ENCODE results near the gene MTMR1.

The MTMR1 gene

DNA sequence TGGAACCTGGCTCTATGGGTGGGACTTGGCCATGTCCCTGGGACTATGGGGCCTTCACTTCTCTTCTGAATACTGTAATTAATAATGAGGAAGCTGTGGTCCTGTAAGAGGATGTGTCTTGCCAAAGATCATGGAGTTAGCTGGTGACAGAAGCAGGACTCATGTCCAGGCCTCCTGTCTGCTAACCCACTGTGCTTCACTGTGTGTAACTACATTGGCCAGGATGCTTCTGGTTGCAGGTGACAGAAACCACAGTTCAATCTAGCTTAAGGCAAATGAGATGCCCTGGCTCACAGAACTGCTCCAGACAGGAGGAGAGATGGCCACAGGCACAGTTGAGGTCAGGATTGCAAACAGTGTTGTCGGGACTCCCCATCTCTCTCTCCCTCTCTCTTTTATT is 3.1 kb downstream of the MTMR1 start:
- DNase-seq (ENCODE audit: low read depth) = no peak
- no peak overlapping the region for H3K4me3 ChIP-seq (ENCODE audit: low read length)
- no peak for TF ChIP-seq CTCF (conservative IDR thresholded peaks at IDR 0.05; ENCODE audit: low read length)

DNA sequence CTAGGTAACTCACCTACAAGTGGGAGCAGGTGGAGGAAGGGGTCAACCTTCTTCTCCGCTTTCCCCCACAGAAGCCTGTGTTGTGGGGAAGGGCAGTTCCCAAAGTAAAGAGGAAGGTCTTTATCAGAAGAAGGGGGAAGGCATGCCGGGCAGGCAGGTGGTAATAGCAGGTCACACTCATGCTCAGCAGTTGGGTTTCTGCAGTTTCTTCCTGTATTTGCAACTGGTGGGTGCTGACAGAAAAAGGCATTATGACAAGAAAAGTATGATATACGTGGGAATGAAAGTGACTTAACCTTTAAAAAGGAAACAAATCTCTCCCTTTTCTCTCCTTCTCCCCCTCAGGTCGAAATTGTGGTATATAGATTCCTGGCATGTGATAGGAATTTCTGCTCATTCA is 3.7 kb downstream of the MTMR1 start:
- DNase-seq (ENCODE audit: low read depth) = no peak
- no peak overlapping the region for H3K4me3 ChIP-seq (ENCODE audit: low read length)
- TF ChIP-seq CTCF (conservative IDR thresholded peaks at IDR 0.05; ENCODE audit: low read length) = no peak

DNA sequence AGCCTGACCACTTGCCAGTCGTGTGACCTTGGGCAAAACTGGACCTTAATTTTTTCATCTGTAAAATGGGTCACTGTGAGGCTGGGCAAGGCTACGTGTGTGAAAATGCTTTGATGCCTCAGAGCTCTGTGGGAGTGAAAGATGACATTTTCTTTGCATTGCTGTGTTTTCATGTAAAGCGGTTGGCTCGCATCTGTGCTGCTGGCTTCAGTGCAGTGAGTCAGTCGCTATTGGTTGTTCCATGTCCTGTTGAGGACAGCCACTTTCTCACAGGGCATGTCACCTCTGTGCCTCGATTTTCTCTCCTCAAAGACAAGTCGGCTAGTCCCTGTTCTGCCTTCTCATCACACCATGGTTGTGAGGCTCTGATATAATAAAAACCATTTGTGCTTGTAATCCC is 4.4 kb downstream of the MTMR1 start:
- H3K4me3 ChIP-seq (ENCODE audit: low read length) = no peak overlapping the region
- no peak for TF ChIP-seq CTCF (conservative IDR thresholded peaks at IDR 0.05; ENCODE audit: low read length)
- no peak for DNase-seq (ENCODE audit: low read depth)

DNA sequence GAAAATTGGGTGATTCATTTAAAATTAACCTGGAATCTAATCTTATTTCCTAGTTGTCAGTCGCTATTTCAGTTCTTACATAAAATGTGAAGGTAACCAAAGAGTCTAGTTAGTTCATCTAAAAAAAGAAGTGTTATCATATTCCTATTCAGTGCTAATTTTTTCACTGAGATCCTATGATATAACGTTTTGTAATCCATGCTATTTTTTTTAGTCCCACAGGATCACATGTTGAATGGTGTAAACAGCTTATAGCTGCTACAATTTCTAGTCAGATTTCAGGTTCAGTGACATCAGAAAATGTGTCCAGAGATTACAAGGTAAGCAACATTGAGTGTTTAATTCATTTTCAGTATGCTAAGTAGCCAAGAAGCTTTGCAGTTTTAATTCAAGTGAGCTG is 5.8 kb downstream of the MTMR1 start:
- DNase-seq (ENCODE audit: low read depth) = no peak
- TF ChIP-seq CTCF (conservative IDR thresholded peaks at IDR 0.05; ENCODE audit: low read length) = no peak
- no peak overlapping the region for H3K4me3 ChIP-seq (ENCODE audit: low read length)

DNA sequence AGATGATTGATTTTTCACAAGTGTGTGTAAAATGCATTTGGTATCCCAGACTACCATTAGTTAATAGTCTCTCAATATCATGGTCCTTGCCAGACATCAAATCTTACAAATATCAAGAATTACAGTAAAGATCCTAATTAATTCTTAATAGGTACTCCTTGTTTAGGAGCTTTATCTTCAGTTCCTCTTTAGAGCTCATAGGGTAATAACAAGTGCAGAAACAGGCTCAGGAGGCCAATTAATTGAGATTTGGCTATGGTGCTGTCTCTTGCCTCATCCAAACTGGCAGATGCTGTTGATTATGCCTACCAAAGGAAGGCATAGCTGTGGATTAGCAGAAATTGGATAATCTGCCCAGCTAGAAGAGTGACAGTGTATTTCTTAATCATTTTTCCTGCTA is 6.9 kb downstream of the MTMR1 start:
- TF ChIP-seq CTCF (conservative IDR thresholded peaks at IDR 0.05; ENCODE audit: low read length) = no peak
- no peak for DNase-seq (ENCODE audit: low read depth)
- no peak overlapping the region for H3K4me3 ChIP-seq (ENCODE audit: low read length)

DNA sequence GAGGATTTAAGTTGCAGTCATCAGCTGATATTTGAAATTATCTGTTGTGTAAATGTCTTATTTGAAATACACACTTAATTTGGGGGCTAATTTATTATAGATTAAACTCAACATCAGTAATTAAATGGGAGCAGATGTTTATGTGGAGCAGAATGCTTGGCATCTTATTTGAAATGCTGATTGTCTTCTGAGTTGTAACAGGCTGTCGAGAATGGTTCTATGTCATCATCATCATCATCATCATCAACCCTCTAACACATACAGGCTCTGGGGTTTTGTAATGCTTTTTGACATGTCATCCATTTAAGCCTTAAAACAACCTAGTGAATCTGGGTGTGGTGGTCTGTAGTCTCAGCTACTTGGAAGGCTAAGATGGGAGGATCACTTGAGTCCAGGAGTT is 8.2 kb downstream of the MTMR1 start:
- H3K4me3 ChIP-seq (ENCODE audit: low read length) = no peak overlapping the region
- TF ChIP-seq CTCF (conservative IDR thresholded peaks at IDR 0.05; ENCODE audit: low read length) = no peak
- no peak for DNase-seq (ENCODE audit: low read depth)

GRCh38 chrX:150702966-150703694 is 9.9 kb downstream of the MTMR1 start:
- TF ChIP-seq CTCF (conservative IDR thresholded peaks at IDR 0.05; ENCODE audit: low read length) = no peak
- DNase-seq (ENCODE audit: low read depth) = no peak
- no peak overlapping the region for H3K4me3 ChIP-seq (ENCODE audit: low read length)

Measured in AG10803 (cell line).